Measurements from ENCODE around the gene TRIO. TPM values are rescaled to one million over a fixed set of nuclear protein-coding genes. Genes with fewer than 3 reads are reported as not detected.

Gene TRIO
- total RNA-seq, 6 donors from 2014 or later: 138 to 408 (median 156) TPM

DNA sequence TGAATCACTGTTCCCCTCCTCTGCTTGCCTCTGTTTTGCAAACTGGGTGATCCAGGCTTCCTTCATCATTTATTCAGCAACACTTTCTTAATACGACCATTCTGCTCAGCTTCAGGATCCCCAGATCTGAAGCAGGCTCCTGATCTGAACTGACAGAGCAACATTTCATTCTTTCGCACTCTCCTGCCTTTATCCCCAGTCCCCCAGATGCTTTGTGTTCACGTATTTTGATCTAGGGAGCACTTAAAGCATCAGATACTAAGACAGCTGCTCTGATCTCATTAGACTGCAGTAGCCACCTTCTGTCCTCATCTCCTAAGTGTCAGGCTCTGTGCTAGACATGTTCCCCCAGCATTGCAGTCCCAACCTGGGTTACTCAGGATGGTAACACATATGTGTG, 158.0 kb downstream of the TRIO start:
- Histone ChIP-seq H3K4me3 (no peak overlapping the region), H3K27me3 (no peaks in the 10 kb centered on the region)

DNA sequence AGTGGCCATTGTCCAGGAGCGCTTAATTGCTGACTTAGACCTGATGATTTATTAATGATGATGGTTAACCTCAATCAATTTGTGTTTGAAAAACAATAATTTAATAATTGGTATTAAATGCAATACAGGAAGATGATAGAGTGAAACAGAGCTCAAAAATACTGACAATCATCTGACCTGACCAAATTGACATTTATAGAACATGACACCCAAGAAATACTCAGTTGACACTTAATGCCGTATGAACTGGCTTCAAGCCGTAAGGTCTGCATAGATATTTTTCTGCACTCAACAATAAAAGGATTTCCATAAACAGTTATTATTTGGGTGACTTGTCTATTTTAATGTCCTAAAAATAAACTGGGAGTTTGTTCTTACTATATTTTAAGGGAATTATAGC, 159.2 kb downstream of the TRIO start:
- H3K4me3 ChIP-seq: no peak overlapping the region
- H3K36me3 ChIP-seq: peaks cover 0 to 47% (median 7%) of the 10 kb centered on the region in 4 donors
- TF ChIP-seq, protein P1, sequence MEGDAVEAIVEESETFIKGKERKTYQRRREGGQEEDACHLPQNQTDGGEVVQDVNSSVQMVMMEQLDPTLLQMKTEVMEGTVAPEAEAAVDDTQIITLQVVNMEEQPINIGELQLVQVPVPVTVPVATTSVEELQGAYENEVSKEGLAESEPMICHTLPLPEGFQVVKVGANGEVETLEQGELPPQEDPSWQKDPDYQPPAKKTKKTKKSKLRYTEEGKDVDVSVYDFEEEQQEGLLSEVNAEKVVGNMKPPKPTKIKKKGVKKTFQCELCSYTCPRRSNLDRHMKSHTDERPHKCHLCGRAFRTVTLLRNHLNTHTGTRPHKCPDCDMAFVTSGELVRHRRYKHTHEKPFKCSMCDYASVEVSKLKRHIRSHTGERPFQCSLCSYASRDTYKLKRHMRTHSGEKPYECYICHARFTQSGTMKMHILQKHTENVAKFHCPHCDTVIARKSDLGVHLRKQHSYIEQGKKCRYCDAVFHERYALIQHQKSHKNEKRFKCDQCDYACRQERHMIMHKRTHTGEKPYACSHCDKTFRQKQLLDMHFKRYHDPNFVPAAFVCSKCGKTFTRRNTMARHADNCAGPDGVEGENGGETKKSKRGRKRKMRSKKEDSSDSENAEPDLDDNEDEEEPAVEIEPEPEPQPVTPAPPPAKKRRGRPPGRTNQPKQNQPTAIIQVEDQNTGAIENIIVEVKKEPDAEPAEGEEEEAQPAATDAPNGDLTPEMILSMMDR (IDR thresholded peaks at IDR 0.05): no peak
- TF ChIP-seq EP300 (IDR thresholded peaks at IDR 0.05) (no peak), POLR2AphosphoS5 (IDR thresholded peaks at IDR 0.05) (no peak), POLR2A (IDR thresholded peaks at IDR 0.05) (no peak)
- H3K27ac ChIP-seq: no peak overlapping the region
- DNase-seq (no peak), ATAC-seq (ENCODE audit: low FRiP score in 2 of 2) (no peak)
- H3K9me3 ChIP-seq: no peaks in the 10 kb centered on the region
- H3K27me3 ChIP-seq: no peaks in the 10 kb centered on the region
- 95% methylated on average over 3 of the region's 3 CpGs for WGBS, 2 donors
- H3K4me1 ChIP-seq: peaks cover 0 to 2% (median 0%) of the 10 kb centered on the region in 4 donors

More for the DNA sequence above, 158.0 kb downstream of the TRIO start:
- Histone ChIP-seq H3K9me3 (no peaks in the 10 kb centered on the region), H3K27ac (no peak overlapping the region), H3K4me1 (peaks cover 0 to 2% (median 0%) of the 10 kb centered on the region in 4 donors), H3K36me3 (peaks cover 0 to 47% (median 9%) of the 10 kb centered on the region in 4 donors)
- TF ChIP-seq POLR2AphosphoS5 (IDR thresholded peaks at IDR 0.05): no peak
- TF ChIP-seq EP300 (IDR thresholded peaks at IDR 0.05): no peak
- TF ChIP-seq, protein P1 (IDR thresholded peaks at IDR 0.05): no peak
- TF ChIP-seq POLR2A (IDR thresholded peaks at IDR 0.05): no peak
- DNase-seq (no peak), ATAC-seq (ENCODE audit: low FRiP score in 2 of 2) (no peak)
- 90 to 97% methylated on average over 3 of the region's 3 CpGs for WGBS, 2 donors

DNA sequence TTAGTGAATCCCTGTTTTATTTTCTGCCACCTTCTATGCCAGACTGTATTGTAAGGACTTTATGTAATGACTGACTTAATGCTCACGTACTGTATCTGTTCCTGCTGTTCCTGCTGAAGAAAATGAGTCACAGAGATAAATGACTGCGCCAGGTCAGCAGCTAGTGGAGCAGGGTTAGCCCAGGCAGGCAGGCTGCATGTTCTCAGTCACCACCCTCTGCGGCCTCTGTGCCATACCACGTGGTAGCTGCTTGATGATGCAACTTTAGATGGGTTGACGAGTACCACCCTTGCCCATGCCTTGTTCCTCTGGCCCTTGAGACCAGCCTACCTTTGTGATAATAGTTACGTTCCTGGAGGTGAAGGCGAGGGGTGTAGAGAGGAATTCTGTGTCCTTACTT, 161.9 kb downstream of the TRIO start:
- peak in 1 of 2 donors; percentile 58 for ATAC-seq (ENCODE audit: low FRiP score in 2 of 2)
- Histone ChIP-seq H3K9me3 (no peaks in the 10 kb centered on the region), H3K27ac (no peak overlapping the region), H3K4me1 (no peaks in the 10 kb centered on the region), H3K4me3 (no peak overlapping the region), H3K27me3 (no peaks in the 10 kb centered on the region), H3K36me3 (peaks cover 0 to 39% (median 2%) of the 10 kb centered on the region in 4 donors)
- WGBS, 2 donors: 81 to 85% methylated on average over 7 of the region's 7 CpGs
- DNase-seq: peak in 1 of 2 donors; percentile 40
- TF ChIP-seq POLR2A (IDR thresholded peaks at IDR 0.05) (no peak), EP300 (IDR thresholded peaks at IDR 0.05) (no peak), POLR2AphosphoS5 (IDR thresholded peaks at IDR 0.05) (peak in 1 of 2 donors; percentile 22)
- TF ChIP-seq, protein P1 (IDR thresholded peaks at IDR 0.05): no peak

DNA sequence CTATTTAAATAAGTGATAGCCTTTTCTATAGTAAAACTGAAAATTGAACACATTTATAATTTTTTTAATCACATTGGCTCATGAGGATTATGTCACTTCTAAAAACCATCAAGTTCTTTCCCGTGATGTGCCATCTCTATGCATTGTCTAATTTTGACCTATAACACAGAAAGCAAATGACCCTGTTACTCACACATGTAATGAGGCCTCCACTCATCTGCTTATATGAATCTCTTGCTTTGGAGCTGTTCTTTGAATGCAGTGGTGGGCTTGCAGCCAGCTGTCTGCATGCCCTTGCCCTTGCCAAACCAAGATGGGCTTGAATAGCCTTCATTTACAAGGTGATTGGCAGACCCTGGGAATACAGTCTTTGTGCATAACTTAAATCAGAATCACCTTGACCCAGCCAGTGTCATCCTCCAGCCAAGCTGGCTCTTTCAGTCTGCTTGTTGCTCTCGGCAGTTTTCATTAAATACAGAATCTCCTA, 163.2 kb downstream of the TRIO start:
- Histone ChIP-seq H3K9me3 (no peaks in the 10 kb centered on the region), H3K27ac (no peak overlapping the region), H3K4me3 (no peak overlapping the region), H3K36me3 (peaks cover 0 to 52% (median 11%) of the 10 kb centered on the region in 4 donors), H3K4me1 (no peaks in the 10 kb centered on the region), H3K27me3 (no peaks in the 10 kb centered on the region)
- 84 to 94% methylated on average over 2 of the region's 2 CpGs for WGBS, 2 donors
- no peak for DNase-seq
- TF ChIP-seq EP300 (IDR thresholded peaks at IDR 0.05) (no peak), POLR2A (IDR thresholded peaks at IDR 0.05) (no peak), POLR2AphosphoS5 (IDR thresholded peaks at IDR 0.05) (no peak)
- TF ChIP-seq, protein P1 (IDR thresholded peaks at IDR 0.05): no peak
- no peak for ATAC-seq (ENCODE audit: low FRiP score in 2 of 2)

Measured in upper lobe of left lung (tissue), 6 donors.